HCT116 (cell line): ENCODE results near the gene LAMP1. TPM values are rescaled to one million over a fixed set of nuclear protein-coding genes. Genes with fewer than 3 reads are reported as not detected.

Experiments
- ATAC-seq: fragments of 200-7000 bp; cut with Tn5 transposase; 2 replicates; pipeline ENCODE4 v1.9.1; 2020; ENCODE audit warnings: mild to moderate bottlenecking, moderate library complexity
- BruUV-seq: library from RNA; stranded (reverse); fragments of 400-500 nt; replicated peaks from 2 replicates; lab custom pipeline; 2021; lab: Mats Ljungman, UMichigan
- CTCF ChIA-PET: fragments of 300-600 bp; sonication (Branson Sonifier 250); formaldehyde crosslinking; loops from one replicate; lab custom pipeline; 2021; ENCODE audit warnings: antibody characterized with exemption; lab: Charles Lee
- POLR2A ChIA-PET: fragments of 300-600, 350-600 bp; sonication (Branson Sonifier 250); formaldehyde crosslinking; loops from one replicate; lab custom pipeline; 2021; ENCODE audit warnings: antibody characterized with exemption; lab: Charles Lee
- RAD21 ChIA-PET, 2 experiments: fragments of 300-600 bp; sonication (Branson Sonifier 250); formaldehyde crosslinking; loops; one replicate each; lab custom pipeline; 2023; ENCODE audit warnings: low total read pairs in 2 of 2; ENCODE audit not compliant: uncharacterized antibody in 2 of 2, unreplicated experiment in 2 of 2, low non-redundant PET in 1 of 2; lab: Charles Lee
- DNase-seq: peaks from one replicate; pipeline ENCODE4 v3.0.0-alpha.2; 2010; ENCODE audit warnings: low read depth, low spot score
- H2AFZ ChIP-seq: fragments of 200-600 bp; shearing (Covaris generic), sonication (generic); 2 replicates; pipeline ENCODE4 v1.6.1; 2017; ENCODE audit warnings: low read depth, mixed run types, mixed read lengths, antibody characterized with exemption, low read length; ENCODE audit not compliant: poor library complexity, severe bottlenecking
- H3K27ac ChIP-seq: 2 replicates; pipeline ENCODE4 v1.5.1; 2012; ENCODE audit warnings: low read depth, low read length
- H3K27me3 ChIP-seq: fragments of 200-600 bp; sonication (generic); 2 replicates; pipeline ENCODE4 v1.6.1; 2016; ENCODE audit warnings: mixed run types, low read length, mixed read lengths; ENCODE audit not compliant: insufficient read depth
- H3K36me3 ChIP-seq, 2 experiments: fragments of 200-500 bp in 1 of 2; fragments of 200-600 bp in 1 of 2; sonication (Bioruptor generic) in 1 of 2; sonication (generic) in 1 of 2; 2 replicates each; pipeline versions ENCODE4 v1.5.1 to v1.6.1; 2014 to 2016; ENCODE audit warnings: low read length in 2 of 2, inconsistent platforms in 1 of 2, mixed read lengths in 1 of 2, mixed run types in 1 of 2; ENCODE audit not compliant: insufficient read depth in 2 of 2, control insufficient read depth in 1 of 2
- H3K4me1 ChIP-seq, 2 experiments: fragments of 200-600 bp in 1 of 2; sonication (generic) in 1 of 2; 2 replicates each; pipeline versions ENCODE4 v1.5.1 to v1.6.1; 2012 to 2017; ENCODE audit warnings: low read length in 2 of 2, inconsistent platforms in 1 of 2, mild to moderate bottlenecking in 1 of 2, mixed read lengths in 1 of 2, mixed run types in 1 of 2, moderate library complexity in 1 of 2; ENCODE audit not compliant: insufficient read depth in 2 of 2, control insufficient read depth in 1 of 2
- H3K4me2 ChIP-seq: fragments of 200-600 bp; sonication (generic); 2 replicates; pipeline ENCODE4 v1.6.1; 2017; ENCODE audit warnings: mixed run types, low read length, mixed read lengths
- H3K4me3 ChIP-seq, 2 experiments: fragments of 200-600 bp in 1 of 2; sonication (generic) in 1 of 2; replicated peaks in 1 of 2; 2 replicates each; pipeline ENCODE4 v1.5.1; 2011 to 2016; ENCODE audit warnings: low read length in 2 of 2, control low read depth in 1 of 2, low read depth in 1 of 2, mild to moderate bottlenecking in 1 of 2, mixed read lengths in 1 of 2, mixed run types in 1 of 2
- H3K79me2 ChIP-seq: fragments of 200-600 bp; sonication (generic); 2 replicates; pipeline ENCODE4 v1.6.1; 2017; ENCODE audit warnings: mild to moderate bottlenecking, mixed run types, low read length, moderate library complexity, mixed read lengths; ENCODE audit not compliant: insufficient read depth
- H3K9ac ChIP-seq: fragments of 200-600 bp; sonication (generic); 2 replicates; pipeline ENCODE4 v1.6.1; 2016; ENCODE audit warnings: low read length, mixed read lengths
- H3K9me2 ChIP-seq: fragments of 200-600 bp; sonication (generic), shearing (Covaris generic); 2 replicates; pipeline ENCODE4 v1.6.1; 2017; ENCODE audit warnings: mixed run types, mild to moderate bottlenecking, moderate library complexity; ENCODE audit not compliant: insufficient read depth
- H3K9me3 ChIP-seq, 2 experiments: fragments of 200-500 bp in 1 of 2; fragments of 200-600 bp in 1 of 2; sonication (Bioruptor generic) in 1 of 2; sonication (generic) in 1 of 2; 2 replicates each; pipeline ENCODE4 v1.6.1; 2014 to 2017; ENCODE audit warnings: low read length in 2 of 2, mixed read lengths in 2 of 2, inconsistent platforms in 1 of 2, low read depth in 1 of 2, mild to moderate bottlenecking in 1 of 2, mixed run types in 1 of 2, moderate library complexity in 1 of 2; ENCODE audit not compliant: control insufficient read depth in 1 of 2, insufficient read depth in 1 of 2
- H4K20me1 ChIP-seq: fragments of 200-600 bp; sonication (generic), shearing (Covaris generic); 2 replicates; pipeline ENCODE4 v1.6.1; 2017; ENCODE audit warnings: mixed run types, mild to moderate bottlenecking, moderate library complexity; ENCODE audit not compliant: insufficient read depth
- CTCF ChIP-seq, 3 experiments: fragments of 200-600 bp in 1 of 3; sonication (generic) in 1 of 3; IDR thresholded peaks in 2 of 3; conservative IDR thresholded peaks in 1 of 3; 2 replicates each; pipeline ENCODE4 v1.5.1; 2012 to 2017; ENCODE audit warnings: low read depth in 2 of 3, low read length in 2 of 3, antibody characterized with exemption in 1 of 3, borderline replicate concordance in 1 of 3, control low read depth in 1 of 3, mild to moderate bottlenecking in 1 of 3, mixed read lengths in 1 of 3, mixed run types in 1 of 3, moderate library complexity in 1 of 3; ENCODE audit not compliant: insufficient read depth in 1 of 3
- ELF1 ChIP-seq: IDR thresholded peaks from 2 replicates; pipeline ENCODE4 v1.6.1; 2012; ENCODE audit warnings: low read depth, borderline replicate concordance
- EZH2 ChIP-seq: fragments of 200-600 bp; sonication (generic); IDR thresholded peaks from 2 replicates; pipeline ENCODE4 v1.6.1; 2017; ENCODE audit warnings: antibody characterized with exemption, mixed run types
- EZH2phosphoT487 ChIP-seq: fragments of 200-600 bp; IDR thresholded peaks from 2 replicates; pipeline ENCODE4 v1.6.1; 2018; ENCODE audit warnings: antibody characterized with exemption, borderline replicate concordance
- FOSL1 ChIP-seq: IDR thresholded peaks from 2 replicates; pipeline ENCODE4 v1.6.1; 2012; ENCODE audit warnings: low read depth
- JUND ChIP-seq: IDR thresholded peaks from 2 replicates; pipeline ENCODE4 v1.6.1; 2012
- POLR2AphosphoS5 ChIP-seq: IDR thresholded peaks from 2 replicates; pipeline ENCODE4 v1.6.1; 2011; ENCODE audit warnings: mild to moderate bottlenecking, low read depth, low read length, moderate library complexity
- RAD21 ChIP-seq: IDR thresholded peaks from 2 replicates; pipeline ENCODE4 v1.6.1; 2012; ENCODE audit warnings: low read depth, mild to moderate bottlenecking
- REST ChIP-seq: IDR thresholded peaks from 2 replicates; pipeline ENCODE4 v1.6.1; 2012; ENCODE audit warnings: low read depth
- SIN3A ChIP-seq: IDR thresholded peaks from 2 replicates; pipeline ENCODE4 v1.6.1; 2012; ENCODE audit warnings: low read depth
- SP1 ChIP-seq: IDR thresholded peaks from 2 replicates; pipeline ENCODE4 v1.6.1; 2012; ENCODE audit warnings: low read depth
- YY1 ChIP-seq: IDR thresholded peaks from 2 replicates; pipeline ENCODE4 v1.6.1; 2011; ENCODE audit warnings: low read length, low read depth, moderate library complexity, mild to moderate bottlenecking; ENCODE audit not compliant: insufficient replicate concordance; ENCODE audit errors: extremely low read depth
- ZBTB33 ChIP-seq: IDR thresholded peaks from 2 replicates; pipeline ENCODE4 v1.6.1; 2011; ENCODE audit warnings: mild to moderate bottlenecking, low read length, moderate library complexity; ENCODE audit not compliant: insufficient replicate concordance; ENCODE audit errors: extremely low read depth
- intact Hi-C: fragments of 100-400 bp; cut with micrococcal nuclease; formaldehyde crosslinking; loops from 2 replicates; pipeline ENCODE4 v1.10.0; 2022
- total RNA-seq: library from RNA; stranded (reverse); gene quantifications from one replicate; pipeline ENCODE4 v1.2.1, GENCODE V29; 2021; ENCODE audit not compliant: unreplicated experiment
- TF ChIP-seq, protein P1 (sequence below): IDR thresholded peaks from 2 replicates; pipeline ENCODE4 v1.6.1; 2012

Gene LAMP1
- total RNA-seq, 1 experiment from 2014 or later: 158 TPM

DNA sequence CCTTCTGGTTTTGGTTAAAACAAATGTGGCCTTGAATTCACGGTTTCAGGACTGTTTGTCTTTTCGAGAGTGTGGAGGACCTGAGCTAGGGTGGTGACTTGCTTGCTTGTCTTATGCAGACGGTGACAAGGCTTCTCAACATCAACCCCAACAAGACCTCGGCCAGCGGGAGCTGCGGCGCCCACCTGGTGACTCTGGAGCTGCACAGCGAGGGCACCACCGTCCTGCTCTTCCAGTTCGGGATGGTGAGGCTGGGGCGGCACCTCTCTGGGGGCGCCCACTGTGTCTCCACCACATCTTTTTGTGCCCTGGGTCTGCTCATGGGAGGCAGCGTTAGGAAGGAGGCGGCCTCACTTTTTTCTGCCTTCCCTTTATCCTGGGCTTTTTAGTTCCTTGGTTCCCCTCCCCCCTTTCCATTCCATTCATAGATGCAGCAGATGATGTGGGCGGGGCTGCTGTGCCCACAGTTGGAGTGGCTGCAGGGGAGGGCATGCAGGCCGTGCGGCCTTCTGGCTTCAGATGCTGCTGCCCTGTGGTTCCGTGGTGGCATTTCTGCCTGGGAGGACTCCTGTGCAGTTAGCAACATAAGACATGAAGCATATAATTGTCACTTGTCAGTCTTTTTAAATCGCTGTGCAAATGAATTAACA is 23.3 kb downstream of the LAMP1 start:
- TF ChIP-seq RAD21: no peak
- no peak for TF ChIP-seq EZH2phosphoT487
- no peak for TF ChIP-seq ZBTB33
- TF ChIP-seq FOSL1: no peak
- no peak for TF ChIP-seq EZH2
- TF ChIP-seq REST: no peak
- TF ChIP-seq SIN3A: no peak
- no peak for TF ChIP-seq CTCF (IDR thresholded peaks at IDR 0.05 in 2 of 3, conservative IDR thresholded peaks at IDR 0.05 in 1 of 3; ENCODE audit: borderline replicate concordance in 1 of 3, insufficient read depth in 1 of 3, low read depth in 2 of 3, low read length in 2 of 3)
- no peak for TF ChIP-seq SP1
- no peak for TF ChIP-seq YY1
- no peak for TF ChIP-seq JUND
- no peak for TF ChIP-seq POLR2AphosphoS5
- TF ChIP-seq, protein P1, sequence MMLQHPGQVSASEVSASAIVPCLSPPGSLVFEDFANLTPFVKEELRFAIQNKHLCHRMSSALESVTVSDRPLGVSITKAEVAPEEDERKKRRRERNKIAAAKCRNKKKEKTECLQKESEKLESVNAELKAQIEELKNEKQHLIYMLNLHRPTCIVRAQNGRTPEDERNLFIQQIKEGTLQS: no peak
- TF ChIP-seq ELF1: no peak
- no peak overlapping the region for H3K9ac ChIP-seq
- no peaks in the 10 kb centered on the region for H3K9me2 ChIP-seq
- no TSS peak for BruUV-seq
- H3K4me3 ChIP-seq: no peak overlapping the region
- DNase-seq: no peak
- intact Hi-C loops: no loop called here
- ChIA-PET POLR2A (no interaction called here), RAD21 (no interaction called here), CTCF (no interaction called here)
- H4K20me1 ChIP-seq: no peaks in the 10 kb centered on the region
- H2AFZ ChIP-seq: no peak overlapping the region
- ATAC-seq: no peak
- no peaks in the 10 kb centered on the region for H3K9me3 ChIP-seq
- no peaks in the 10 kb centered on the region for H3K27me3 ChIP-seq
- peaks cover 0 to 2% of the 10 kb centered on the region in 2 experiments; a peak in 2 of 4 replicates for H3K4me1 ChIP-seq
- no peak overlapping the region for H3K4me2 ChIP-seq
- H3K36me3 ChIP-seq: peaks cover 18 to 24% of the 10 kb centered on the region in 2 experiments
- no peak overlapping the region for H3K27ac ChIP-seq
- peaks cover 22% of the 10 kb centered on the region; the same call in 1 of the 2 replicates for H3K79me2 ChIP-seq
